A375 (cell line): ENCODE results near the gene ZNF440. TPM values are rescaled to one million over a fixed set of nuclear protein-coding genes. Genes with fewer than 3 reads are reported as not detected.

ENCODE experiments used
- total RNA-seq: library from RNA; depleted of rRNA; stranded (reverse); fragments of >200 nt; shearing (Covaris generic); gene quantifications from 2 replicates; pipeline ENCODE4 v1.2.3, GENCODE V29; 2014; rRNA removed

Gene ZNF440
- total RNA-seq = 8.4 and 12.0 TPM in 2 replicates

GRCh38 chr19:11814029-11814699, at the start of gene ZNF440:
ZNF440 (plus strand) TSS chr19:11814273; CDS start chr19:11814448, 175 bp downstream.

GRCh38 chr19:11766597-11767591, 47.2 kb upstream of the ZNF440 start, which contains the start of gene ZNF441:
ZNF441 (plus strand) TSS chr19:11767000; CDS start chr19:11767194, 194 bp downstream.

GRCh38 chr19:11798391-11799330, 15.4 kb upstream of the ZNF440 start, which contains the start of gene ZNF491:
ZNF491 (plus strand) TSS chr19:11798523; CDS start chr19:11805954, 7,431 bp downstream.

GRCh38 chr19:11848594-11849469, 34.8 kb downstream of the ZNF440 start, which contains the start of gene ZNF439:
ZNF439 (plus strand) TSS chr19:11848726; CDS start chr19:11848868, 142 bp downstream.

Other genes with a start within 250 kb of the ZNF440 start
- 10.3 and 14.0 TPM in 2 replicates for gene ACP5, start 236.6 kb upstream of the ZNF440 start, total RNA-seq
- gene ZNF627, start 216.8 kb upstream of the ZNF440 start, total RNA-seq = 5.2 and 6.0 TPM in 2 replicates
- gene ZNF823, start 75.3 kb upstream of the ZNF440 start, total RNA-seq = 0.87 and 1.4 TPM in 2 replicates
- gene ZNF441, start 47.3 kb upstream of the ZNF440 start, total RNA-seq = 6.3 and 7.4 TPM in 2 replicates
- 0.38 and 0.82 TPM in 2 replicates for gene ZNF491, start 15.8 kb upstream of the ZNF440 start, total RNA-seq
- 1.5 and 1.9 TPM in 2 replicates for gene ZNF439, start 34.5 kb downstream of the ZNF440 start, total RNA-seq
- 6.0 and 6.7 TPM in 2 replicates for gene ZNF69, start 73.5 kb downstream of the ZNF440 start, total RNA-seq
- gene ZNF700, start 110.8 kb downstream of the ZNF440 start, total RNA-seq = 7.3 and 11.8 TPM in 2 replicates
- 0.19 and 0.42 TPM in 2 replicates for gene ZNF763, start 150.8 kb downstream of the ZNF440 start, total RNA-seq
- gene ZNF433, start 221.4 kb downstream of the ZNF440 start, total RNA-seq = 1.9 and 6.3 TPM in 2 replicates
- gene ZNF878, start 238.7 kb downstream of the ZNF440 start, total RNA-seq = 0.15 and 0.19 TPM in 2 replicates